K562 (cell line): ENCODE measurements around the gene LIMS2.

Source experiments
- HDAC6 ChIP-seq: IDR thresholded peaks from 2 replicates; pipeline ENCODE4 v1.6.1; 2012; ENCODE audit warnings: low read depth, mild to moderate bottlenecking, control low read depth, inconsistent platforms, low read length, moderate library complexity
- MAZ ChIP-seq, 2 experiments: fragments of 450-650 bp in 1 of 2; sonication (generic) in 1 of 2; formaldehyde crosslinking; IDR thresholded peaks in 1 of 2; conservative IDR thresholded peaks in 1 of 2; 2 replicates each; pipeline versions ENCODE4 v1.4.0 to v1.5.0; 2020; ENCODE audit warnings: mild to moderate bottlenecking in 1 of 2, missing genetic modification reagents in 1 of 2
- NONO ChIP-seq, 2 experiments: fragments of 200-400 bp in 1 of 2; fragments of 450-650 bp in 1 of 2; formaldehyde crosslinking in 1 of 2; IDR thresholded peaks; 2 replicates each; pipeline ENCODE4 v1.6.1; 2017; ENCODE audit warnings: low read depth in 2 of 2, mild to moderate bottlenecking in 2 of 2, moderate library complexity in 2 of 2, low read length in 1 of 2
- POLR2A ChIP-seq: fragments of 450-650 bp; conservative IDR thresholded peaks from 2 replicates; pipeline ENCODE4 v1.6.1; 2016
- RUNX1 ChIP-seq: sonication (generic); IDR thresholded peaks from 2 replicates; pipeline ENCODE4 v1.6.1; 2016; ENCODE audit warnings: antibody characterized with exemption, low read depth
- SNIP1 ChIP-seq: fragments of 450-650 bp; IDR thresholded peaks from 2 replicates; pipeline ENCODE4 v1.7.1; 2017; ENCODE audit warnings: low read depth, mild to moderate bottlenecking
- TAF1 ChIP-seq: IDR thresholded peaks from 2 replicates; pipeline ENCODE4 v1.6.1; 2011; ENCODE audit warnings: mild to moderate bottlenecking, low read length, moderate library complexity; ENCODE audit not compliant: insufficient read depth, control insufficient read depth, severe bottlenecking; ENCODE audit errors: extremely low read depth

DNA sequence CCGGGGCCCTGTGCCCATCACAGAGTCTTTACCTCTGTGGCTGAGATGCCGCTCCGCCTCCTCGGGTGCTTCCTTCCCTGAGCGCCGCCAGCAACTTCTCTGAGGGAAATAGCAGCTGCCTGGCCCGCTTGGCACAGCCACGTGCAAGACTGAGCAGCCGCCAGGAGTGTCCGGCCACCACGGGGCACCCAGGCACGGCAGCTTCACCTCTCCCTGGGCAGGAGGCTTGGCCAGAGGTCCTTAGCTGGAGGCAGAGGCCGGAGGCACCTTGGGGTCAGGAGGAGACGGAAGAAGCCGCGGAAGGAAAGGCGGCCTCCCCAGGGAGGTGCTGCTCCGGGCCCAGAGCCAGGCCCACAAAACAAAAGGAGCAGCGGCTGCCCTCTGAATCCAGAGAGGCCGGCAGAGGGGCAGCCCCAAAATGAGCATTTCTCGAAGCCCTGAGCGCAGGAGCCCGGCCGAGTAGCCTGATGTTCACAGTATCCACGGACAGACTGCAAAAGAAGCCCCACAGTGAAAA, 6.0 kb upstream of the LIMS2 start:
- TF ChIP-seq POLR2A (no peak), TAF1 (no peak), RUNX1 (no peak), HDAC6 (no peak), MAZ (CRISPR knock-in tag; conservative IDR thresholded peaks at IDR 0.05 in 1 of 2, IDR thresholded peaks at IDR 0.05 in 1 of 2) (no peak), SNIP1 (no peak), NONO (IDR thresholded peaks at IDR 0.05; ENCODE audit: low read depth in 2 of 2, low read length in 1 of 2) (no peak)
